Panc1 (cell line): Measurements from ENCODE around the gene METTL1. TPM values are rescaled to one million over a fixed set of nuclear protein-coding genes. Genes with fewer than 3 reads are reported as not detected.

Source experiments
- ATAC-seq: fragments of 200-7000 bp; cut with Tn5 transposase; 2 replicates; pipeline ENCODE4 v1.9.1; 2020; ENCODE audit warnings: mild to moderate bottlenecking, moderate library complexity
- BruUV-seq: library from RNA; stranded (reverse); fragments of 400-500 nt; replicated peaks from 2 replicates; lab custom pipeline; 2021; lab: Mats Ljungman, UMichigan
- CTCF ChIA-PET: fragments of 300-600 bp; sonication (Branson Sonifier 250); formaldehyde crosslinking; loops from one replicate; lab custom pipeline; 2022; ENCODE audit warnings: antibody characterized with exemption; lab: Charles Lee
- POLR2A ChIA-PET: fragments of 300-600 bp; sonication (Branson Sonifier 250); formaldehyde crosslinking; loops from one replicate; lab custom pipeline; 2022; ENCODE audit warnings: antibody characterized with exemption; lab: Charles Lee
- DNase-seq: peaks from one replicate; pipeline ENCODE4 v3.0.0-alpha.2; 2010; ENCODE audit warnings: low read depth, low spot score
- H3K27ac ChIP-seq: 2 replicates; pipeline ENCODE4 v1.5.1; 2011; ENCODE audit warnings: mild to moderate bottlenecking, low read length, inconsistent platforms
- H3K27me3 ChIP-seq: fragments of 200-500 bp; sonication (Bioruptor generic); 2 replicates; pipeline ENCODE4 v1.6.0; 2014; ENCODE audit warnings: low read length, inconsistent platforms; ENCODE audit not compliant: control insufficient read depth, insufficient read depth
- H3K36me3 ChIP-seq: fragments of 200-500 bp; sonication (Bioruptor generic); 2 replicates; pipeline ENCODE4 v1.5.1; 2014; ENCODE audit warnings: inconsistent platforms, mild to moderate bottlenecking, low read length, moderate library complexity; ENCODE audit not compliant: control insufficient read depth, insufficient read depth
- H3K4me1 ChIP-seq: 2 replicates; pipeline ENCODE4 v1.5.1; 2011; ENCODE audit warnings: inconsistent platforms, mild to moderate bottlenecking, low read length, moderate library complexity; ENCODE audit not compliant: control insufficient read depth, insufficient read depth
- H3K4me3 ChIP-seq, 2 experiments: 2 replicates each; pipeline ENCODE4 v1.5.1; 2011 to 2012; ENCODE audit warnings: low read depth in 2 of 2, low read length in 2 of 2, mild to moderate bottlenecking in 2 of 2, inconsistent platforms in 1 of 2, moderate library complexity in 1 of 2
- H3K9me3 ChIP-seq: fragments of 200-500 bp; sonication (Bioruptor generic); 2 replicates; pipeline ENCODE4 v1.5.1; 2014; ENCODE audit warnings: low read depth, mild to moderate bottlenecking, inconsistent platforms, low read length, moderate library complexity; ENCODE audit not compliant: control insufficient read depth, insufficient read depth
- POLR2AphosphoS5 ChIP-seq: IDR thresholded peaks from 2 replicates; pipeline ENCODE4 v1.6.1; 2012; ENCODE audit warnings: mild to moderate bottlenecking, low read depth, low read length, moderate library complexity
- SIN3A ChIP-seq: IDR thresholded peaks from 2 replicates; pipeline ENCODE4 v1.6.1; 2012; ENCODE audit warnings: low read depth, mild to moderate bottlenecking, low read length, moderate library complexity, borderline replicate concordance; ENCODE audit not compliant: insufficient read depth
- TCF7L2 ChIP-seq: IDR thresholded peaks from 2 replicates; pipeline ENCODE4 v1.6.1; 2011; ENCODE audit warnings: mild to moderate bottlenecking, low read depth, low read length, inconsistent platforms
- in situ Hi-C: cut with HindIII; loops from 2 replicates; pipeline ENCODE4 v1.10.0; 2016; ENCODE audit warnings: low sequenced_read_pairs, low pct_unique_long_range_greater_than_20kb
- intact Hi-C: fragments of 100-400 bp; cut with micrococcal nuclease; formaldehyde crosslinking; loops from one replicate; pipeline ENCODE4 v1.10.0; 2022; ENCODE audit not compliant: unreplicated experiment
- total RNA-seq: library from RNA; stranded (reverse); gene quantifications from one replicate; pipeline ENCODE4 v1.2.1, GENCODE V29; 2021; ENCODE audit not compliant: unreplicated experiment
- TF ChIP-seq, protein P1 (sequence below): fragments of 450-650 bp; IDR thresholded peaks from 2 replicates; pipeline ENCODE4 v1.5.1; 2017; ENCODE audit warnings: mild to moderate bottlenecking
- TF ChIP-seq, protein P2 (sequence below), 2 experiments: IDR thresholded peaks; 2 replicates each; pipeline ENCODE4 v1.6.1; 2011 to 2012; ENCODE audit warnings: low read depth in 2 of 2, control low read depth in 1 of 2, low read length in 1 of 2, mild to moderate bottlenecking in 1 of 2, moderate library complexity in 1 of 2; ENCODE audit not compliant: insufficient read depth in 1 of 2

METTL1 gene
- total RNA-seq, 1 experiment from 2014 or later: 46.5 TPM

DNA sequence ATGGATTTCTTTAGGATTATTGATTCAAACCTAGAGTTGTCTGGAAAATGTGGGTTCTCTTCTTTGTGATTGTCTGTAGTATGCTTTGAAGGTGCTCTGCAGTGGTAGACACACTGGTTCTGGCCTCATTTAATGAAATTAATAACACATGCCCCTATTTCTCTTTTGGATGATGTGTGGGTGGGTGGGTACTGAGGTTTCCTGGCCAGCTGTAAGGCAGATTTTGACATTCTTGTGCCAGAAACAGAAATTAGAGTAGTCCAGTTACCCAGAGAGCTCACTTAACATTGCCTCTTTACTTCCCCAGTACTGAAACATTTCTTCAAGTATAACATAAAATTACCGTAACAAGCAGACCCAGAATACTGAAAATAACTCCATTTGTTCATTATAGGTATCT is 25.1 kb upstream of the METTL1 start:
- ATAC-seq: no peak
- peaks cover 3% of the 10 kb centered on the region for H3K36me3 ChIP-seq
- H3K9me3 ChIP-seq: no peaks in the 10 kb centered on the region
- H3K4me1 ChIP-seq: no peaks in the 10 kb centered on the region
- intact Hi-C loops: no loop called here
- H3K4me3 ChIP-seq: no peak overlapping the region
- ChIA-PET CTCF (no interaction called here), POLR2A (no interaction called here)
- BruUV-seq: no TSS peak
- no peaks in the 10 kb centered on the region for H3K27me3 ChIP-seq
- H3K27ac ChIP-seq: no peak overlapping the region
- in situ Hi-C loops: no loop called here
- TF ChIP-seq SIN3A: no peak
- TF ChIP-seq, protein P1, sequence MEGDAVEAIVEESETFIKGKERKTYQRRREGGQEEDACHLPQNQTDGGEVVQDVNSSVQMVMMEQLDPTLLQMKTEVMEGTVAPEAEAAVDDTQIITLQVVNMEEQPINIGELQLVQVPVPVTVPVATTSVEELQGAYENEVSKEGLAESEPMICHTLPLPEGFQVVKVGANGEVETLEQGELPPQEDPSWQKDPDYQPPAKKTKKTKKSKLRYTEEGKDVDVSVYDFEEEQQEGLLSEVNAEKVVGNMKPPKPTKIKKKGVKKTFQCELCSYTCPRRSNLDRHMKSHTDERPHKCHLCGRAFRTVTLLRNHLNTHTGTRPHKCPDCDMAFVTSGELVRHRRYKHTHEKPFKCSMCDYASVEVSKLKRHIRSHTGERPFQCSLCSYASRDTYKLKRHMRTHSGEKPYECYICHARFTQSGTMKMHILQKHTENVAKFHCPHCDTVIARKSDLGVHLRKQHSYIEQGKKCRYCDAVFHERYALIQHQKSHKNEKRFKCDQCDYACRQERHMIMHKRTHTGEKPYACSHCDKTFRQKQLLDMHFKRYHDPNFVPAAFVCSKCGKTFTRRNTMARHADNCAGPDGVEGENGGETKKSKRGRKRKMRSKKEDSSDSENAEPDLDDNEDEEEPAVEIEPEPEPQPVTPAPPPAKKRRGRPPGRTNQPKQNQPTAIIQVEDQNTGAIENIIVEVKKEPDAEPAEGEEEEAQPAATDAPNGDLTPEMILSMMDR: no peak
- no peak for DNase-seq

DNA sequence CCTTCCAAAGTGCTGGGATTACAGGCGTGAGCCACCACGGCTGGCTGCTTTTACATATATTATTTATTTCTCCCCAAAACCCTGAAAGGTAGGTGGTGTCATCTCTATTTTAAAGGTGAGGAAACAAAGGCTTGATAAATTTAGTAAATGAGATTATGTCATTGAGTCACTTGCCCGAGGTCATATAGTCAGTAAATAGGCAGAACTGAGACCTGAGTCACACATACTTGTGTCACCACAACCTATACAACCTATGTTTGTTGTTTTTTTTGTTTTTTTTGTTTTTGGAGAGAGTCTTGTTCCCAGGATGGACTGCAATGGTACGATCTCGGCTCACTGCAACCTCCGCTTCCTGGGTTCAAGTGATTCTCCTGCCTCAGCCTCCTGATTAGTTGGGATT is 23.4 kb upstream of the METTL1 start:
- Histone ChIP-seq H3K36me3 (peaks cover 6% of the 10 kb centered on the region), H3K27ac (no peak overlapping the region)
- POLR2A ChIA-PET: no interaction called here

More for the DNA sequence above, 23.4 kb upstream of the METTL1 start:
- intact Hi-C loops: no loop called here
- H3K4me3 ChIP-seq: no peak overlapping the region
- DNase-seq (no peak), ATAC-seq (no peak)
- in situ Hi-C loops: no loop called here
- BruUV-seq: no TSS peak
- H3K4me1 ChIP-seq: no peaks in the 10 kb centered on the region
- TF ChIP-seq, protein P1: no peak
- TF ChIP-seq SIN3A: no peak
- TF ChIP-seq TCF7L2: no peak
- TF ChIP-seq, protein P2, sequence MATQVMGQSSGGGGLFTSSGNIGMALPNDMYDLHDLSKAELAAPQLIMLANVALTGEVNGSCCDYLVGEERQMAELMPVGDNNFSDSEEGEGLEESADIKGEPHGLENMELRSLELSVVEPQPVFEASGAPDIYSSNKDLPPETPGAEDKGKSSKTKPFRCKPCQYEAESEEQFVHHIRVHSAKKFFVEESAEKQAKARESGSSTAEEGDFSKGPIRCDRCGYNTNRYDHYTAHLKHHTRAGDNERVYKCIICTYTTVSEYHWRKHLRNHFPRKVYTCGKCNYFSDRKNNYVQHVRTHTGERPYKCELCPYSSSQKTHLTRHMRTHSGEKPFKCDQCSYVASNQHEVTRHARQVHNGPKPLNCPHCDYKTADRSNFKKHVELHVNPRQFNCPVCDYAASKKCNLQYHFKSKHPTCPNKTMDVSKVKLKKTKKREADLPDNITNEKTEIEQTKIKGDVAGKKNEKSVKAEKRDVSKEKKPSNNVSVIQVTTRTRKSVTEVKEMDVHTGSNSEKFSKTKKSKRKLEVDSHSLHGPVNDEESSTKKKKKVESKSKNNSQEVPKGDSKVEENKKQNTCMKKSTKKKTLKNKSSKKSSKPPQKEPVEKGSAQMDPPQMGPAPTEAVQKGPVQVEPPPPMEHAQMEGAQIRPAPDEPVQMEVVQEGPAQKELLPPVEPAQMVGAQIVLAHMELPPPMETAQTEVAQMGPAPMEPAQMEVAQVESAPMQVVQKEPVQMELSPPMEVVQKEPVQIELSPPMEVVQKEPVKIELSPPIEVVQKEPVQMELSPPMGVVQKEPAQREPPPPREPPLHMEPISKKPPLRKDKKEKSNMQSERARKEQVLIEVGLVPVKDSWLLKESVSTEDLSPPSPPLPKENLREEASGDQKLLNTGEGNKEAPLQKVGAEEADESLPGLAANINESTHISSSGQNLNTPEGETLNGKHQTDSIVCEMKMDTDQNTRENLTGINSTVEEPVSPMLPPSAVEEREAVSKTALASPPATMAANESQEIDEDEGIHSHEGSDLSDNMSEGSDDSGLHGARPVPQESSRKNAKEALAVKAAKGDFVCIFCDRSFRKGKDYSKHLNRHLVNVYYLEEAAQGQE (IDR thresholded peaks at IDR 0.05; ENCODE audit: insufficient read depth in 1 of 2, low read depth in 2 of 2, low read length in 1 of 2): no peak
- TF ChIP-seq POLR2AphosphoS5: no peak
- no peaks in the 10 kb centered on the region for H3K27me3 ChIP-seq
- H3K9me3 ChIP-seq: no peaks in the 10 kb centered on the region
- CTCF ChIA-PET: no interaction called here
